Liver (tissue), 9 donors: ENCODE data around the gene SIGLEC6. TPM values are rescaled to one million over a fixed set of nuclear protein-coding genes. Genes with fewer than 3 reads are reported as not detected.
A peak's percentile ranks its signal among the peaks of the same experiment; 100 is the strongest.

Experiments
- DNase-seq: peaks from one replicate; pipeline ENCODE4 v3.0.0-alpha.2; 2017; ENCODE audit warnings: low spot score
- H3K27ac ChIP-seq, 2 donors: one replicate each; pipeline ENCODE4 v1.7.0; 2013; ENCODE audit warnings: inconsistent platforms in 2 of 2, low read length in 2 of 2, control low read depth in 1 of 2, low read depth in 1 of 2, mild to moderate bottlenecking in 1 of 2
- H3K27me3 ChIP-seq, 4 donors: one replicate each; pipeline versions ENCODE4 v1.6.1 to v1.7.0; 2013; ENCODE audit warnings: low read length in 3 of 4, inconsistent platforms in 1 of 4, mild to moderate bottlenecking in 1 of 4, moderate library complexity in 1 of 4; ENCODE audit not compliant: control insufficient read depth in 4 of 4, insufficient read depth in 4 of 4
- H3K36me3 ChIP-seq, 4 donors: one replicate each; pipeline versions ENCODE4 v1.6.1 to v1.7.0; 2013; ENCODE audit warnings: low read length in 3 of 4, mild to moderate bottlenecking in 3 of 4, low read depth in 1 of 4, moderate library complexity in 1 of 4; ENCODE audit not compliant: control insufficient read depth in 4 of 4, insufficient read depth in 3 of 4
- H3K4me1 ChIP-seq, 4 donors: one replicate each; pipeline versions ENCODE4 v1.6.1 to v1.7.0; 2013; ENCODE audit warnings: low read length in 3 of 4, mild to moderate bottlenecking in 3 of 4, moderate library complexity in 1 of 4; ENCODE audit not compliant: control insufficient read depth in 4 of 4, insufficient read depth in 4 of 4
- H3K4me3 ChIP-seq, 3 donors: one replicate each; pipeline versions ENCODE4 v1.6.1 to v1.7.0; 2013; ENCODE audit warnings: low read length in 3 of 3, control low read depth in 1 of 3, low read depth in 1 of 3, mild to moderate bottlenecking in 1 of 3
- H3K9ac ChIP-seq, 2 donors: one replicate each; pipeline ENCODE4 v1.7.0; 2013; ENCODE audit warnings: low read length in 2 of 2, mild to moderate bottlenecking in 2 of 2, moderate library complexity in 2 of 2, control low read depth in 1 of 2, low read depth in 1 of 2
- H3K9me3 ChIP-seq, 4 donors: one replicate each; pipeline versions ENCODE4 v1.6.1 to v1.7.0; 2013; ENCODE audit warnings: low read length in 3 of 4; ENCODE audit not compliant: control insufficient read depth in 4 of 4
- EGR1 ChIP-seq, 2 donors: IDR thresholded peaks; 2 replicates each; pipeline ENCODE4 v1.6.1; 2016 to 2018; ENCODE audit warnings: antibody characterized with exemption in 2 of 2, low read depth in 2 of 2
- FOXA2 ChIP-seq: IDR thresholded peaks from 2 replicates; pipeline ENCODE4 v1.6.1; 2016; ENCODE audit warnings: antibody characterized with exemption
- GABPA ChIP-seq, 2 donors: IDR thresholded peaks in 1 of 2; conservative IDR thresholded peaks in 1 of 2; 2 replicates each; pipeline ENCODE4 v1.6.1; 2016; ENCODE audit warnings: antibody characterized with exemption in 2 of 2, mild to moderate bottlenecking in 1 of 2, moderate library complexity in 1 of 2
- HNF4A ChIP-seq, 2 donors: conservative IDR thresholded peaks; 2 replicates each; pipeline ENCODE4 v1.6.1; 2016; ENCODE audit warnings: antibody characterized with exemption in 2 of 2, mild to moderate bottlenecking in 2 of 2
- HNF4G ChIP-seq: IDR thresholded peaks from 2 replicates; pipeline ENCODE4 v1.6.1; 2016; ENCODE audit warnings: antibody characterized with exemption
- JUND ChIP-seq, 2 donors: IDR thresholded peaks; 2 replicates each; pipeline ENCODE4 v1.6.1; 2016; ENCODE audit warnings: antibody characterized with exemption in 2 of 2
- RAD21 ChIP-seq, 2 donors: IDR thresholded peaks; 2 replicates each; pipeline ENCODE4 v1.6.1; 2016; ENCODE audit warnings: antibody characterized with exemption in 2 of 2, mild to moderate bottlenecking in 2 of 2
- RXRA ChIP-seq, 2 donors: IDR thresholded peaks; 2 replicates each; pipeline ENCODE4 v1.6.1; 2017 to 2018; ENCODE audit warnings: antibody characterized with exemption in 2 of 2, mild to moderate bottlenecking in 1 of 2
- SP1 ChIP-seq: IDR thresholded peaks from 2 replicates; pipeline ENCODE4 v1.6.1; 2018; ENCODE audit warnings: antibody characterized with exemption, mild to moderate bottlenecking
- TAF1 ChIP-seq: conservative IDR thresholded peaks from 2 replicates; pipeline ENCODE4 v1.6.1; 2016; ENCODE audit warnings: antibody characterized with exemption, mild to moderate bottlenecking
- YY1 ChIP-seq: IDR thresholded peaks from 2 replicates; pipeline ENCODE4 v1.6.1; 2016; ENCODE audit warnings: antibody characterized with exemption, mild to moderate bottlenecking
- WGBS: extraction: QIAGEN DNeasy Blood & Tissue Kit; methylation state at CpG from one replicate; pipeline ENCODE4 v1.1.7; 2013; 5-methylcytosine and 5-hydroxymethylcytosine counted together
- polyA plus RNA-seq, 2 donors: library from polyadenylated mRNA; stranded (reverse) in 1 of 2; unstranded in 1 of 2; fragments of 200-250 nt in 1 of 2; fragments of >200 nt in 1 of 2; fragmentation: Nextera tagmentation in 1 of 2; extraction: Ambion mirVana in 1 of 2; gene quantifications; one replicate each; pipeline versions ENCODE4 v1.2.1 to v1.2.3, GENCODE V29; 2013 to 2015
- total RNA-seq, 2 donors: library from RNA; depleted of rRNA; stranded (reverse); fragments of >200 nt; gene quantifications; one replicate each; pipeline ENCODE4 v1.2.3, GENCODE V29; 2014
- TF ChIP-seq, protein P1 (sequence below): IDR thresholded peaks from 2 replicates; pipeline ENCODE4 v1.6.1; 2016; ENCODE audit warnings: antibody characterized with exemption
- TF ChIP-seq, protein P2 (sequence below): IDR thresholded peaks from 2 replicates; pipeline ENCODE4 v1.6.1; 2016; ENCODE audit warnings: antibody characterized with exemption
- TF ChIP-seq, protein P3 (sequence below): fragments of 150-350 bp; IDR thresholded peaks from 2 replicates; pipeline ENCODE4 v1.5.1; 2017; ENCODE audit warnings: improper control_type of control experiment, low read depth, low read length; ENCODE audit not compliant: missing input control
- donor health status: healthy.
- donor health status: healthy.
- donor health status: healthy.
- donor health status: healthy.
- donor health status: healthy.

SIGLEC6 gene
- total and polyA plus RNA-seq, 4 donors: 0.08 to 0.47 (median 0.08) TPM; not detected in 1

DNA sequence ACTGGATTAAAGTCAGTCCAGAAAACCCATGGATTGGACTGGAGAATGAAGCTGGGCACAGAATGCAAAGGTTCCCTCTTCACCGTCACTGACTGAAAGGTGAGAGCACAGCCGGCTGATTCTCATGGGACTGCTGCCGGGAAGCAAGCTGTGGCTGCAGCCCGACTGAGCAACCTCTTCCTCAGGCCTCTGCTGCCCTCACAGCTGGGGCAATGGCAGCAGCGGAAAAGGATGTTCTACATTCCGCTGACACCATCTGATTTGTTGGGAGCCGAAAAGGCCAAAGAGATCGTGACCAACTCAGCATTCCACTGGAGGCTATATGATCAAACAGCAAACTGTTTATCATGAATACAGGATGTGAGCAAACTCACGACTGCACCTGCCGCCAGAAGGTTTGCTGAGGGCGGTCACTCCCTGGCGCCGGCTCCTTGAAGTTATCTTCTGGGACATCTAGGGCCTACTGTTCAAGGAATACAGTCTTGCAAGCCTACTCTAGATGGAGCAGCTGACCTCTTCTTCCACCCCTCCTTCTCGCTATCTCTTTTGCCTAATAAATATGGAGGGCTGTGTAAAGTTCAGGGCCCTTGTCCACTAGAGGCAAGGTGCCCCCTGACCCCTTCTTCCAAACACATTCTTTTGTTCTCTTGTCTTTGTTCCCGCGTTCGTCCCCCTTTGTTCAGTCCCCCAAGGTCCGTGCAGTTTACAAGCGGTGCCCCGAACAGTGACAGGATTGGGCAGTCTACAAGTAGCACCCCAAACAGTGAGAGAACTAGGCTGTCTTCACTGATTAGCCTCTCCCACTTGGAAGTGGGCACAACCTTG, 19.6 kb upstream of the SIGLEC6 start:
- Histone ChIP-seq H3K36me3 (no peaks in the 10 kb centered on the region), H3K4me3 (no peak overlapping the region), H3K27me3 (peaks cover 0 to 2% (median 0%) of the 10 kb centered on the region in 4 donors), H3K9me3 (peaks cover 0 to 5% (median under 1%) of the 10 kb centered on the region in 4 donors), H3K9ac (no peak overlapping the region), H3K27ac (no peak overlapping the region), H3K4me1 (no peaks in the 10 kb centered on the region)
- DNase-seq: no peak
- TF ChIP-seq YY1: no peak
- 72% methylated on average over 20 of the region's 20 CpGs for WGBS

DNA sequence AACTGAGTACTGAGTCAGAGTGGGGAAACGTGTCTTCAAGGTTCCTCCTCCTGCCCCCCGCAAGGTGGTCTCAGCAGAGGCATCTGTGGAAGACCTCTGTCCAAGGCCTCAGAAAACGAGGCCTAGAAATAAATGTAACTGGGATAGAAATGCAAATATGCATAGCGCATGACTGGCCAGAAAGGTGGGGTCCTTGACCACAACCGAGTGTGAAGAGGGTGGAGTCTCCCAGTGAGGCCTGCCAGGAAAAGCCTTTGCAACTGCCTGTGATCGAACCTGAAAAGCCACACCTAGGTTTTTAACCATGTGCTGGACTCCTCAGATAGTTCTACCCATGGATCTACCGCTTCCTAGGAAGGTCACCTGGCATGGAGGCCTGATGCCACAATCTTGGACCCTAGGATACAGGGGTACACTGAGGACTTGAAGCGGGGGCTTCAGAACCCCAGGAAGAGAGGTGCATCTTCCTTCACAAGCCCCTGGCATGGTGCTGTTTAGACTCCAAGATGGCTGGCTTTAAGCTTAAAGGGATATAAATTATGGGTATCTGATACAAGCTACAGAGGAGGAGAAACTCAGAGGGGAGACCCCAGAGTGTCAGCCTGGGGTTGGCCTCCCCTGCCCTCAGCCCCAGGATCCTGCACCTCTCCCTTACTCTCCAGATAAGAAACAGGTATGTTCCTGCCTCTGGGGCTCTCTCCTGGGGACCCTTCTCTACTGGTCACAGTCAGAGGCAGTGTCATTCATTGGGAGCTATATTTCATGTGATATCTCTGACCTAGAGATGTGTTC, 18.3 kb upstream of the SIGLEC6 start:
- Histone ChIP-seq H3K4me1 (no peaks in the 10 kb centered on the region), H3K4me3 (no peak overlapping the region), H3K9me3 (peaks cover 0 to 3% (median under 1%) of the 10 kb centered on the region in 4 donors), H3K9ac (no peak overlapping the region), H3K36me3 (no peaks in the 10 kb centered on the region), H3K27me3 (peaks cover 0 to 2% (median 0%) of the 10 kb centered on the region in 4 donors), H3K27ac (no peak overlapping the region)
- TF ChIP-seq, protein P1, sequence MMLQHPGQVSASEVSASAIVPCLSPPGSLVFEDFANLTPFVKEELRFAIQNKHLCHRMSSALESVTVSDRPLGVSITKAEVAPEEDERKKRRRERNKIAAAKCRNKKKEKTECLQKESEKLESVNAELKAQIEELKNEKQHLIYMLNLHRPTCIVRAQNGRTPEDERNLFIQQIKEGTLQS: no peak
- TF ChIP-seq TAF1 (no peak), GABPA (IDR thresholded peaks at IDR 0.05 in 1 of 2, conservative IDR thresholded peaks at IDR 0.05 in 1 of 2) (no peak), FOXA2 (no peak)
- 53% methylated on average over 8 of the region's 8 CpGs for WGBS
- DNase-seq: peak; percentile 36

DNA sequence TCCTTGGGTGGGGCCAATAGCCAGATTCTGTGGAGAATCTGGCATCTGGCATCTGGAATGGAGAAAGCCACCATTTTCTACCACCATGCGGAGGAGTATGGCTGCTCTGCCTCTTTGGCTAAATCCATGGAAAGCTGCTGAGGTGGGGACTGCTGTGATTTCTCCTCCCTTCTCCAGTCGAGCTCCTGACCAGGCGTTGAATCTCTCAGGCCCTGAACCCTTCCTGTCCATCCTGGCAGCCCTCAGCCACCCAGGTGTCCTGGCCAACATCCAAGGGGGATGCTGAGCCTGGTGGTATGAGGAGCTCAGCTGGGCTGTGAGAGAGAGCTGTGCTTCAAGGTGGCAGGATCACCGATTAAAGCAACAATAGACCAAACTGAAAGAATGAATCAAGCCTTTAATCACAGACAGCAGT, 17.4 kb upstream of the SIGLEC6 start:
- peak; percentile 34 for DNase-seq
- Histone ChIP-seq H3K9me3 (no peaks in the 10 kb centered on the region), H3K4me3 (no peak overlapping the region), H3K27ac (no peak overlapping the region), H3K9ac (no peak overlapping the region), H3K4me1 (no peaks in the 10 kb centered on the region), H3K36me3 (no peaks in the 10 kb centered on the region), H3K27me3 (peaks cover 0 to 2% (median 0%) of the 10 kb centered on the region in 4 donors)
- WGBS: 63% methylated on average over 4 of the region's 4 CpGs
- TF ChIP-seq EGR1 (IDR thresholded peaks at IDR 0.05; ENCODE audit: low read depth in 2 of 2): no peak
- TF ChIP-seq HNF4A (conservative IDR thresholded peaks at IDR 0.05): no peak
- TF ChIP-seq JUND (IDR thresholded peaks at IDR 0.05): no peak
- no peak for TF ChIP-seq FOXA2
- TF ChIP-seq RXRA (IDR thresholded peaks at IDR 0.05): no peak
- TF ChIP-seq RAD21 (IDR thresholded peaks at IDR 0.05): no peak
- no peak for TF ChIP-seq SP1
- no peak for TF ChIP-seq HNF4G
- no peak for TF ChIP-seq GABPA (IDR thresholded peaks at IDR 0.05 in 1 of 2, conservative IDR thresholded peaks at IDR 0.05 in 1 of 2)

DNA sequence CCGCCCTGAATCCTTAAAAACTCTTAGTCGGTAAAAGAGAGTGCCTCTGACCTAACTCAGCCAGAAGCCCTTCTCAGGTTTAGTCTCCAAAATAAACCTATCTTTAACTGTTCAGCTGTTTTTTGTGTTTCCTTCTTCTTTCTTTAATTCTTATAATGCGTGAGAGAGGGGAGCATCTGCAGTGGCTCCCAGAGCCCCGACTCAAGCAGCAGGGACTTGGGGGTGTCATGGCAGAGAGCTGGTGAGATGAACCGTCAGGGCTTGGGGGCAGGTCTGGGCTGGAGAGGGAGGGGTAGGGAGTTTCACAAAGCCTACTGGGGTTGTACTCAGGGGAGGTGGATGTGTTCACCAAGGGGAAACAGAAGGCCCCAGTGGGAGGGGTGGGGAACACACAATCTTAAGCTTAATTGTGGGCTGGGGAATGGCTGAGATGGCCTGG, 16.8 kb upstream of the SIGLEC6 start:
- TF ChIP-seq TAF1 (no peak), SP1 (no peak), YY1 (no peak), HNF4G (no peak), FOXA2 (no peak), RXRA (IDR thresholded peaks at IDR 0.05) (no peak), RAD21 (IDR thresholded peaks at IDR 0.05) (no peak), HNF4A (conservative IDR thresholded peaks at IDR 0.05) (no peak), JUND (IDR thresholded peaks at IDR 0.05) (no peak)
- TF ChIP-seq, protein P2, sequence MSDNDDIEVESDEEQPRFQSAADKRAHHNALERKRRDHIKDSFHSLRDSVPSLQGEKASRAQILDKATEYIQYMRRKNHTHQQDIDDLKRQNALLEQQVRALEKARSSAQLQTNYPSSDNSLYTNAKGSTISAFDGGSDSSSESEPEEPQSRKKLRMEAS: no peak
- TF ChIP-seq, protein P3, sequence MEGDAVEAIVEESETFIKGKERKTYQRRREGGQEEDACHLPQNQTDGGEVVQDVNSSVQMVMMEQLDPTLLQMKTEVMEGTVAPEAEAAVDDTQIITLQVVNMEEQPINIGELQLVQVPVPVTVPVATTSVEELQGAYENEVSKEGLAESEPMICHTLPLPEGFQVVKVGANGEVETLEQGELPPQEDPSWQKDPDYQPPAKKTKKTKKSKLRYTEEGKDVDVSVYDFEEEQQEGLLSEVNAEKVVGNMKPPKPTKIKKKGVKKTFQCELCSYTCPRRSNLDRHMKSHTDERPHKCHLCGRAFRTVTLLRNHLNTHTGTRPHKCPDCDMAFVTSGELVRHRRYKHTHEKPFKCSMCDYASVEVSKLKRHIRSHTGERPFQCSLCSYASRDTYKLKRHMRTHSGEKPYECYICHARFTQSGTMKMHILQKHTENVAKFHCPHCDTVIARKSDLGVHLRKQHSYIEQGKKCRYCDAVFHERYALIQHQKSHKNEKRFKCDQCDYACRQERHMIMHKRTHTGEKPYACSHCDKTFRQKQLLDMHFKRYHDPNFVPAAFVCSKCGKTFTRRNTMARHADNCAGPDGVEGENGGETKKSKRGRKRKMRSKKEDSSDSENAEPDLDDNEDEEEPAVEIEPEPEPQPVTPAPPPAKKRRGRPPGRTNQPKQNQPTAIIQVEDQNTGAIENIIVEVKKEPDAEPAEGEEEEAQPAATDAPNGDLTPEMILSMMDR: no peak
- Histone ChIP-seq H3K4me1 (no peaks in the 10 kb centered on the region), H3K27me3 (peaks cover 0 to 2% (median 0%) of the 10 kb centered on the region in 4 donors)

More for the DNA sequence above, 16.8 kb upstream of the SIGLEC6 start:
- Histone ChIP-seq H3K36me3 (no peaks in the 10 kb centered on the region), H3K9ac (no peak overlapping the region), H3K27ac (no peak overlapping the region), H3K4me3 (no peak overlapping the region), H3K9me3 (no peaks in the 10 kb centered on the region)
- 61% methylated on average over 5 of the region's 5 CpGs for WGBS
- DNase-seq: peak; percentile 50
